Activated CD8-positive, alpha-beta memory T cell treated with anti-CD3 and anti-CD28 coated beads, Interleukin-2, amount 10 ng/mL, durations not matched to agents 7 days and 5 days (primary cell): ENCODE measurements around the gene TBCD. TPM values are rescaled to one million over a fixed set of nuclear protein-coding genes. Genes with fewer than 3 reads are reported as not detected.

Experiments
- ATAC-seq: fragments of 150-1000 bp; cut with Tn5 transposase; one replicate; pipeline ENCODE4 v1.10.0; 2021; ENCODE audit warnings: moderate library complexity
- CTCF ChIA-PET: fragments of 350-600 bp; sonication (Branson Sonifier 250); formaldehyde crosslinking; loops from one replicate; lab custom pipeline; 2021; ENCODE audit warnings: antibody characterized with exemption; lab: Charles Lee
- DNase-seq: peaks from one replicate; pipeline ENCODE4 v3.0.0-alpha.2; 2020
- H3K27ac Mint-ChIP-seq: one replicate; pipeline ENCODE4 v1.8.0; 2021; ENCODE audit warnings: mild to moderate bottlenecking, mixed read lengths
- H3K27me3 Mint-ChIP-seq: one replicate; pipeline ENCODE4 v1.8.0; 2021; ENCODE audit warnings: mixed read lengths
- H3K36me3 Mint-ChIP-seq: one replicate; pipeline ENCODE4 v1.8.0; 2021; ENCODE audit warnings: mild to moderate bottlenecking, mixed read lengths
- H3K4me1 Mint-ChIP-seq: one replicate; pipeline ENCODE4 v1.8.0; 2021; ENCODE audit warnings: mixed read lengths
- H3K4me3 Mint-ChIP-seq: one replicate; pipeline ENCODE4 v1.8.0; 2021; ENCODE audit warnings: mild to moderate bottlenecking, moderate library complexity, mixed read lengths
- H3K9me3 Mint-ChIP-seq: one replicate; pipeline ENCODE4 v1.8.0; 2022; ENCODE audit warnings: low read depth, mixed read lengths
- total RNA-seq, 2 experiments: library from RNA; stranded (reverse); gene quantifications; one replicate each; pipeline ENCODE4 v1.2.3, GENCODE V29; 2021

Gene TBCD
- total RNA-seq, 2 experiments from 2014 or later = 105 to 157 TPM

- peaks cover 4% of the 10 kb centered on the region for H3K9me3 Mint-ChIP-seq
- peaks cover 2% of the 10 kb centered on the region for H3K4me1 Mint-ChIP-seq
- DNase-seq (no peak), ATAC-seq (no peak)
- H3K4me3 Mint-ChIP-seq = no peak overlapping the region
- peaks cover 19% of the 10 kb centered on the region for H3K36me3 Mint-ChIP-seq
- CTCF ChIA-PET = no interaction called here
- H3K27me3 Mint-ChIP-seq = no peaks in the 10 kb centered on the region
- H3K27ac Mint-ChIP-seq = no peak overlapping the region
Observed at GRCh38 chr17:82831818-82832200, 79.9 kb downstream of the TBCD start.

DNA sequence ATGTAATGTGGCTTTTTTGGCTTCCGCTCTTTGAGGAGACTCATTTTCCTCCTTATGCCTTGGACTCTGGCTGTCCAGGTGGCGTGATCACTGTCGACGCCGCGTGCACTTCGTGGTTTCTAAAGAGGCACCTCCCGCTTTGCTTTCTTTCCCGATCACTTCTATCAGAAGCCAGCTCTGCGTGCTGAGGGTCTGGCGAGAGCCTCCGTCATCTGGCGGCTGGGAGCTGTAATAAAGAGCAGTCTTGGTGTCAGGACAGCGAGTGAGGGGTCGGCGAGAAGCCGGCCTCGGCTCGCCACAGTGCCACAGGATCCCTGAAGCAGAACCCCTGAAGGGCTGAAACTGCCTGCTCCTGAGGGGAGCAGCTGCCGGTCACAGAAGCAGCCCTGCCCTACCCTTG lies 80.5 kb downstream of the TBCD start:
- CTCF ChIA-PET = no interaction called here
- peaks cover 4% of the 10 kb centered on the region for H3K9me3 Mint-ChIP-seq

DNA sequence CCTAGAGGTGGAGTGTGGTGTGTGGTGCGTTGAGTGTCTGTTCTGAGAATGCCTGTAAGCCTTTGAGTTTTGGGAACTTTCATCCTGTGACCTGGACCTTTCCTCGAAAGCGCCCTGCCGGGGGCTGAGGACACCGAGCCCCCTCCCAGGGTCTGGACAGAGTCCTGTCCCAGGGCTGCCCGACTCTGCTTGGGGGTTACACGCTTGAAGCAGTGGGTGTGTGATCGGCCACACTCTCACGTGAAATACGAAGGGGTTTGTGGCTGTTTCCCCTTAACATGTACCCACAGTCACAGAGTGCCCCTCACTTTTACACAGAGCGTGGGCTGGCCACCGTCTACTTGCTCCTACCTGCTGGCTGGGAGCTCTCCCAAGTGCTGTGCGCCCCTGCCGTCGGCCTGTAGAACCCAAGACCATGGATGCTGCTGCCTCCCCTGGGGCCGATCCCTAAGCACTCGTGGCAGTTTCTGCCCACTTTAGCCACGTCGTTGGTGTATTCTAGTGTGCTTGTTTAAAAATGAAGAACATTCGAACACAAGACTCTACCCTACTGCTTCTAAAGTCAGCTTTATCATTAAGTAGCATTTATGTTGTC lies 81.1 kb downstream of the TBCD start:
- H3K27me3 Mint-ChIP-seq = no peaks in the 10 kb centered on the region
- CTCF ChIA-PET = no interaction called here
- no peak for DNase-seq
- H3K4me1 Mint-ChIP-seq = peaks cover 3% of the 10 kb centered on the region
- H3K4me3 Mint-ChIP-seq = no peak overlapping the region
- H3K9me3 Mint-ChIP-seq = peaks cover 4% of the 10 kb centered on the region
- ATAC-seq = no peak
- H3K36me3 Mint-ChIP-seq = peaks cover 13% of the 10 kb centered on the region
- H3K27ac Mint-ChIP-seq = no peak overlapping the region

More for the DNA sequence above, 80.5 kb downstream of the TBCD start:
- ATAC-seq (no peak), DNase-seq (no peak)
- H3K27me3 Mint-ChIP-seq = no peaks in the 10 kb centered on the region
- no peak overlapping the region for H3K4me3 Mint-ChIP-seq
- no peak overlapping the region for H3K27ac Mint-ChIP-seq
- peaks cover 3% of the 10 kb centered on the region for H3K4me1 Mint-ChIP-seq
- H3K36me3 Mint-ChIP-seq = peaks cover 18% of the 10 kb centered on the region

- H3K9me3 Mint-ChIP-seq = no peaks in the 10 kb centered on the region
- no peak overlapping the region for H3K27ac Mint-ChIP-seq
- no peaks in the 10 kb centered on the region for H3K27me3 Mint-ChIP-seq
- no peak for DNase-seq
- CTCF ChIA-PET = no interaction called here
- no peaks in the 10 kb centered on the region for H3K36me3 Mint-ChIP-seq
- H3K4me3 Mint-ChIP-seq = no peak overlapping the region
- no peak for ATAC-seq
- peaks cover 3% of the 10 kb centered on the region for H3K4me1 Mint-ChIP-seq
Observed at GRCh38 chr17:82835122-82835521, 83.3 kb downstream of the TBCD start.

DNA sequence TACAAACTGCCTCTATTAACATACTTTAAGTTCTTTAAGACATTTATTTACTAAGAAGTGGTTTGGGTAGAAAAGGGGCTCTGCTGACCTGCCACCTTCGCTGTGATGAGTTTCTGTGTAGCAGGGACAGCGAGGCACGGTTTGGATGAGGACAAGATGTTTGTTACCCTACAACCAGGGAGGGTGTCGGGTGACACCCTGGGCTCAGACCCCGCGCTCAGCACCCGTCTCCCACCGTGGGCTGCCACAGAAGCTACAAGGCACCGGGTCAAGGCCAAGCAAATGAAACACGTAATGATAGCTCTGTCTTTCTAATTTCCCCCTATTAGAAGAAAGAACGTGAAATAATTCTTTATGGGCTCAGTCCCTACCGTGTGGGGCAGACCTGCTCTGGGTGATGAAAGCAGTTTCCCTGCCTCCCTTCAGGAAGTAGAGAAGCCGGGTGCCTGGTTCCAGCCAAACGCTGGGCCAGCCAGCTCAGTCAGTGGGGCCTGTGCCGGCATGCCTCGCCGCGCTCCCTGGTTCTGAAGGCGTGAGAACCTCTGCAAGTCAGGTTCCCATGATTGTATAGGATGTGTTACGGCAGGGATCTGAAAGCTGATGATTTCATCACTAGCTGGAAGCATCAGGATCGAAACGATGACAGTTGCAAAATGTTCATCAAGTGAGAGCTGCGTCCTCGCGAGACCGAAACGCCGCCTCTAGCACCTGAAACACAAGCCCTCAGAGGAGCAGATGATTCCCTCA lies 84.1 kb downstream of the TBCD start:
- DNase-seq (no peak), ATAC-seq (no peak)
- Mint-ChIP-seq H3K27ac (no peak overlapping the region), H3K27me3 (no peaks in the 10 kb centered on the region), H3K36me3 (no peaks in the 10 kb centered on the region), H3K4me1 (peaks cover 3% of the 10 kb centered on the region), H3K9me3 (no peaks in the 10 kb centered on the region), H3K4me3 (no peak overlapping the region)
- CTCF ChIA-PET = interaction anchor here (1.2 kb wide), 1 partner anchor 54 kb away, joined by 6 read pairs; no protein-coding TSS in a partner anchor

- Mint-ChIP-seq H3K27me3 (no peaks in the 10 kb centered on the region), H3K27ac (no peak overlapping the region), H3K4me1 (peaks cover 3% of the 10 kb centered on the region), H3K4me3 (no peak overlapping the region), H3K36me3 (no peaks in the 10 kb centered on the region), H3K9me3 (no peaks in the 10 kb centered on the region)
- no peak for ATAC-seq
- CTCF ChIA-PET = interaction anchor here (1.0 to 1.2 kb wide), 2 partner anchors 11 to 55 kb away, joined by 3 to 6 read pairs; no protein-coding TSS in a partner anchor
- DNase-seq = no peak
Observed at GRCh38 chr17:82836823-82837357, 85.0 kb downstream of the TBCD start.

GRCh38 chr17:82837586-82838320 lies 85.9 kb downstream of the TBCD start:
- no peak overlapping the region for H3K27ac Mint-ChIP-seq
- H3K36me3 Mint-ChIP-seq = no peaks in the 10 kb centered on the region
- no peak for DNase-seq
- no peaks in the 10 kb centered on the region for H3K9me3 Mint-ChIP-seq
- peaks cover 3% of the 10 kb centered on the region for H3K4me1 Mint-ChIP-seq
- no peak overlapping the region for H3K4me3 Mint-ChIP-seq
- no peaks in the 10 kb centered on the region for H3K27me3 Mint-ChIP-seq
- CTCF ChIA-PET = interaction anchor here (1.0 to 1.5 kb wide), 4 partner anchors 12 to 56 kb away, joined by 3 to 6 read pairs (median 4); no protein-coding TSS in a partner anchor
- no peak for ATAC-seq

GRCh38 chr17:82838386-82839063 lies 86.7 kb downstream of the TBCD start:
- Mint-ChIP-seq H3K27me3 (no peaks in the 10 kb centered on the region), H3K27ac (no peak overlapping the region), H3K9me3 (no peaks in the 10 kb centered on the region), H3K4me1 (peaks cover 3% of the 10 kb centered on the region), H3K36me3 (no peaks in the 10 kb centered on the region), H3K4me3 (no peak overlapping the region)
- DNase-seq = no peak
- ATAC-seq = no peak
- CTCF ChIA-PET = interaction anchor here (1.4 to 1.5 kb wide), 2 partner anchors 17 to 57 kb away, joined by 4 to 5 read pairs; no protein-coding TSS in a partner anchor

GRCh38 chr17:82839617-82840292 lies 87.9 kb downstream of the TBCD start, which contains the start of gene ZNF750:
Gene ZNF750, minus strand, starts transcription at chr17:82840022. Its CDS starts 7,568 bp downstream, at chr17:82832454.
- CTCF ChIA-PET = no interaction called here
- H3K4me3 Mint-ChIP-seq = no peak within 1 kb of the TSS
- no peaks in the 10 kb centered on the region for H3K36me3 Mint-ChIP-seq
- H3K4me1 Mint-ChIP-seq = peaks cover 7% of the 10 kb centered on the region
- no peaks in the 10 kb centered on the region for H3K9me3 Mint-ChIP-seq
- no peak within 1 kb of the TSS for H3K27ac Mint-ChIP-seq
- DNase-seq (no peak), ATAC-seq (no peak)
- no peaks in the 10 kb centered on the region for H3K27me3 Mint-ChIP-seq

GRCh38 chr17:82840431-82840831 lies 88.6 kb downstream of the TBCD start:
- no peak overlapping the region for H3K27ac Mint-ChIP-seq
- H3K4me1 Mint-ChIP-seq = peaks cover 7% of the 10 kb centered on the region

DNA sequence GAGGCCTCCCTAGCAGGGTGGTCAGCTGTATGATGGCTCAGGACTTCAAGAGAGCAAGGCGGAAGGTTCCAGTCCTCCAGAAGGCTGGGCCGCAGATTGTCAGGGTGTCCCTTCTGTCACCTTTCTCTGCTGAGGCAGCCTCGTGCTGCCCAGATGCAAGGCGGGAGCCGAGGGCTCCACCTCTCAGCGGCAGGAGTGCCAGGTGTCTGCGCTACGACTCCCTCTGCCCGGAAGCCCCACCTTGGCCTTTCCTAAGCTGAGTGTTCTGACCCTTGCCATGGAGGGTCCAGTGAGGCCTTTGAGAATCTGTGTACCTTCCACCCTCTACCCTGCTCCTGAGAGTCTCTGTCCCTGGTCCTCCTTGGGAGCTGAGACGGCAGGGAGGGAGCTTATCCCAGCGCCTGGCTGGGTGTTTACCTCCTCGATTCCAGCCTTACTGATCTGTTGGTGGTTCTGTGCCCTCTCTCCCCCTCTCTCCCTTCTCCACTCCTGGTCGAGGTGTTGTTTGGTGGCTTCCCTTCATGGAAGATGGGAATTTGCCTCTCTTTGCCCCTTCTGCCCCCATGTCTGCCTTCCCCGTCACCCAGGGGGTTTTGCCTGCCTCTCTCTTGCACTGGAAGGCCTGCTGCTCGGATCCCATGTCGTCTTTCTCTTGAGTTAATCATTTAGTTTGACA lies 90.2 kb downstream of the TBCD start:
- no peaks in the 10 kb centered on the region for H3K27me3 Mint-ChIP-seq
- H3K4me1 Mint-ChIP-seq = peaks cover 3% of the 10 kb centered on the region
- DNase-seq (no peak), ATAC-seq (no peak)
- H3K36me3 Mint-ChIP-seq = no peaks in the 10 kb centered on the region
- CTCF ChIA-PET = no interaction called here
- H3K9me3 Mint-ChIP-seq = no peaks in the 10 kb centered on the region
- H3K27ac Mint-ChIP-seq = no peak overlapping the region
- H3K4me3 Mint-ChIP-seq = no peak overlapping the region

More at GRCh38 chr17:82840431-82840831, 88.6 kb downstream of the TBCD start:
- Mint-ChIP-seq H3K36me3 (no peaks in the 10 kb centered on the region), H3K9me3 (no peaks in the 10 kb centered on the region), H3K4me3 (no peak overlapping the region), H3K27me3 (no peaks in the 10 kb centered on the region)
- DNase-seq = no peak
- CTCF ChIA-PET = no interaction called here
- ATAC-seq = no peak
